Esophagus muscularis mucosa (tissue), 3 donors: ENCODE measurements around the gene RMND1.
"Not testable (repeated sequence)": the region's sequence is repeated elsewhere in the genome, so short reads cannot be mapped to it uniquely, and the experiment has no call there.

Experiments used
- POLR2A ChIP-seq: fragments of 450-650 bp; IDR thresholded peaks from one replicate; pipeline ENCODE4 v1.6.1; 2017; ENCODE audit warnings: antibody characterized with exemption, moderate library complexity, mild to moderate bottlenecking, low read depth
- POLR2AphosphoS5 ChIP-seq, 2 donors: sonication (generic); formaldehyde crosslinking; IDR thresholded peaks; one replicate each; pipeline ENCODE4 v1.6.1; 2017; ENCODE audit warnings: antibody characterized with exemption in 2 of 2
- TF ChIP-seq, protein P1 (sequence below), 3 experiments: fragments of 200-600 bp in 2 of 3; fragments of 450-650 bp in 1 of 3; sonication (generic) in 2 of 3; IDR thresholded peaks; one replicate each; pipeline ENCODE4 v1.5.1; 2017 to 2019; ENCODE audit warnings: antibody characterized with exemption in 3 of 3, mild to moderate bottlenecking in 2 of 3, moderate library complexity in 1 of 3

DNA sequence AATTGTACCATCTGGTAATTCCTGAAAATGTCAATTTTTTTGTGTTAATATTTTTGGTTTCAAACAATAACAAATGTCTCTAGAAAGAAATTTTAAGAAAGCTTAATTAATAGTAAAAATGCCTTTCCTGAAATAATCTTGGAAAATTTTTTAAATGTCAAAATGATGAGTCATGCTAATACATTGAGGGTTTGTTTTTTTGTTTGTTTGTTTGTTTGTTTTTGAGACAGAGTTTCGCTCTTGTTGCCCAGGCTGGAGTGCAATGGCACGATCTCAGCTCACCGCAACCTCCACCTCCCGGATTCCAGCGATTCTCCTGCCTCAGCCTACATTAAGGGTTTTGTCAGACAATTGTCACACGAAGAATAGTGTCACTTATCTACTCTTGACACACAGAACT is 94.9 kb downstream of the RMND1 start:
- TF ChIP-seq, protein P1, sequence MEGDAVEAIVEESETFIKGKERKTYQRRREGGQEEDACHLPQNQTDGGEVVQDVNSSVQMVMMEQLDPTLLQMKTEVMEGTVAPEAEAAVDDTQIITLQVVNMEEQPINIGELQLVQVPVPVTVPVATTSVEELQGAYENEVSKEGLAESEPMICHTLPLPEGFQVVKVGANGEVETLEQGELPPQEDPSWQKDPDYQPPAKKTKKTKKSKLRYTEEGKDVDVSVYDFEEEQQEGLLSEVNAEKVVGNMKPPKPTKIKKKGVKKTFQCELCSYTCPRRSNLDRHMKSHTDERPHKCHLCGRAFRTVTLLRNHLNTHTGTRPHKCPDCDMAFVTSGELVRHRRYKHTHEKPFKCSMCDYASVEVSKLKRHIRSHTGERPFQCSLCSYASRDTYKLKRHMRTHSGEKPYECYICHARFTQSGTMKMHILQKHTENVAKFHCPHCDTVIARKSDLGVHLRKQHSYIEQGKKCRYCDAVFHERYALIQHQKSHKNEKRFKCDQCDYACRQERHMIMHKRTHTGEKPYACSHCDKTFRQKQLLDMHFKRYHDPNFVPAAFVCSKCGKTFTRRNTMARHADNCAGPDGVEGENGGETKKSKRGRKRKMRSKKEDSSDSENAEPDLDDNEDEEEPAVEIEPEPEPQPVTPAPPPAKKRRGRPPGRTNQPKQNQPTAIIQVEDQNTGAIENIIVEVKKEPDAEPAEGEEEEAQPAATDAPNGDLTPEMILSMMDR (IDR thresholded peaks at IDR 0.05) = not testable (repeated sequence)
- TF ChIP-seq POLR2AphosphoS5 (IDR thresholded peaks at IDR 0.05); POLR2A: not testable (repeated sequence)
